DND-41 (cell line): ENCODE results near the gene NOPCHAP1.

Source experiments
- EZH2 ChIP-seq: IDR thresholded peaks from 3 replicates; pipeline ENCODE4 v1.6.1; 2012; ENCODE audit warnings: borderline replicate concordance, low read depth, mild to moderate bottlenecking, moderate library complexity, low read length, inconsistent platforms; ENCODE audit not compliant: severe bottlenecking
- TF ChIP-seq, protein P1 (sequence below): IDR thresholded peaks from 2 replicates; pipeline ENCODE4 v1.5.1; 2012; ENCODE audit warnings: borderline replicate concordance, low read length, moderate library complexity, mild to moderate bottlenecking; ENCODE audit not compliant: poor library complexity, severe bottlenecking; ENCODE audit errors: extremely low read depth

DNA sequence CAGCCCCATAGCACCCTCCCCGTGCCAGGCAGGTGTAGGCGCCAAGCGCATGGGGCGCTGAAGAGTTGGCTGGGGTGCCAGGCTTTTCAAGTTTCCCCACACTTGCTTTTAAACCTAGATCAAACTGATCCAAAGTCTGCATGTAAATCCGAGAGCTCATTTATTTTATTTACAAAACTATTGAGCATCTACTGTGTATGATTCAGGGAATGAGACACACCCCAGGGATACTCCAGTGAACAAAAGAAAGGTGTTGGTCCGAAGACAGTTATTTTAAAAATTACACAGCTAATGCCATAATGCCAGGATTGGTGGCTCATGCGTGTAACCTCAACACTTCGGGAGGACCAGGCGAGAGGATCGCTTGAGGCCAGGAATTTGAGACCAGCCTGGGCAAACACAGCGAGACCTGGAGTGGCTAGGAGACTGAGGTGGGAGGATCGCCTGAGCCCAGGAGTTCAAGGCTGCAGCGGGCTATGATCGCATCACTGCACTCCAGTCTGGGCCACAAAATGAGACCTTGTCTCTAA lies 27.2 kb upstream of the NOPCHAP1 start:
- TF ChIP-seq EZH2: no peak
- TF ChIP-seq, protein P1, sequence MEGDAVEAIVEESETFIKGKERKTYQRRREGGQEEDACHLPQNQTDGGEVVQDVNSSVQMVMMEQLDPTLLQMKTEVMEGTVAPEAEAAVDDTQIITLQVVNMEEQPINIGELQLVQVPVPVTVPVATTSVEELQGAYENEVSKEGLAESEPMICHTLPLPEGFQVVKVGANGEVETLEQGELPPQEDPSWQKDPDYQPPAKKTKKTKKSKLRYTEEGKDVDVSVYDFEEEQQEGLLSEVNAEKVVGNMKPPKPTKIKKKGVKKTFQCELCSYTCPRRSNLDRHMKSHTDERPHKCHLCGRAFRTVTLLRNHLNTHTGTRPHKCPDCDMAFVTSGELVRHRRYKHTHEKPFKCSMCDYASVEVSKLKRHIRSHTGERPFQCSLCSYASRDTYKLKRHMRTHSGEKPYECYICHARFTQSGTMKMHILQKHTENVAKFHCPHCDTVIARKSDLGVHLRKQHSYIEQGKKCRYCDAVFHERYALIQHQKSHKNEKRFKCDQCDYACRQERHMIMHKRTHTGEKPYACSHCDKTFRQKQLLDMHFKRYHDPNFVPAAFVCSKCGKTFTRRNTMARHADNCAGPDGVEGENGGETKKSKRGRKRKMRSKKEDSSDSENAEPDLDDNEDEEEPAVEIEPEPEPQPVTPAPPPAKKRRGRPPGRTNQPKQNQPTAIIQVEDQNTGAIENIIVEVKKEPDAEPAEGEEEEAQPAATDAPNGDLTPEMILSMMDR: peak; percentile 40
